Measurements from ENCODE around the gene ALPI. TPM values are rescaled to one million over a fixed set of nuclear protein-coding genes. Genes with fewer than 3 reads are reported as not detected.

Gene ALPI
- total and polyA plus RNA-seq, 2 donors (not counting 1 experiment from before 2014, with no cell fraction given): not detected

GRCh38 chr2:232473467-232473890, 17.5 kb downstream of the ALPI start:
- ATAC-seq (ENCODE audit: low read depth): no peak

GRCh38 chr2:232476045-232476444, 20.1 kb downstream of the ALPI start:
- H3K4me1 ChIP-seq (ENCODE audit: control insufficient read depth in 2 of 2, insufficient read depth in 2 of 2, low read length in 2 of 2): no peaks in the 10 kb centered on the region
- H4K20me1 ChIP-seq (ENCODE audit: control insufficient read depth, insufficient read depth, low read length, poor library complexity, severe bottlenecking): no peaks in the 10 kb centered on the region
- no peak overlapping the region for H3K4me3 ChIP-seq (ENCODE audit: control extremely low read depth in 1 of 5, extremely low read depth in 1 of 5, insufficient read depth in 1 of 5, low read depth in 2 of 5, low read length in 4 of 5)
- H3K9ac ChIP-seq (ENCODE audit: low read length): no peak overlapping the region
- H3K79me2 ChIP-seq (ENCODE audit: control insufficient read depth, insufficient read depth, low read length): no peaks in the 10 kb centered on the region
- no peak overlapping the region for H3K27ac Mint-ChIP-seq
- no peaks in the 10 kb centered on the region for H3K36me3 ChIP-seq (replicated peaks in 1 of 2; ENCODE audit: control extremely low read depth in 1 of 2, control insufficient read depth in 1 of 2, extremely low read depth in 1 of 2, insufficient read depth in 2 of 2, low read length in 1 of 2)
- ATAC-seq (ENCODE audit: low read depth): no peak
- ChIA-PET POLR2A (no interaction called here), CTCF (no interaction called here)
- no CpG with 5 or more reads among the region's 2 CpGs for WGBS (ENCODE audit: insufficient coverage)
- no peaks in the 10 kb centered on the region for H3K4me1 Mint-ChIP-seq
- no peaks in the 10 kb centered on the region for H3K9me3 ChIP-seq (ENCODE audit: control extremely low read depth in 1 of 3, control insufficient read depth in 2 of 3, insufficient read depth in 1 of 3, low read length in 2 of 3)
- H3K27me3 ChIP-seq (replicated peaks in 1 of 4; ENCODE audit: control extremely low read depth in 1 of 4, control insufficient read depth in 3 of 4, insufficient read depth in 4 of 4, low read length in 3 of 4): peaks cover 0 to 12% (median 0%) of the 10 kb centered on the region in 4 experiments
- no peak overlapping the region for H3K4me2 ChIP-seq (replicated peaks; ENCODE audit: low read depth, low read length, poor library complexity, severe bottlenecking)
- peaks cover 36% of the 10 kb centered on the region for H3K27me3 Mint-ChIP-seq
- no peak for TF ChIP-seq EZH2 (IDR thresholded peaks at IDR 0.05; ENCODE audit: borderline replicate concordance, insufficient read depth, low read depth, low read length, poor library complexity, severe bottlenecking)
- no peak for TF ChIP-seq CTCF (IDR thresholded peaks at IDR 0.05)
- H3K9me3 Mint-ChIP-seq (ENCODE audit: insufficient read depth): peaks cover 9% of the 10 kb centered on the region
- H2AFZ ChIP-seq (ENCODE audit: insufficient read depth, low read depth, low read length, poor library complexity, severe bottlenecking): no peak overlapping the region
- no peak overlapping the region for H3K27ac ChIP-seq (ENCODE audit: low read length in 2 of 2)
- no peak for DNase-seq
- intact Hi-C loops (cut with micrococcal nuclease): no loop called here
- no peak overlapping the region for H3K4me3 Mint-ChIP-seq

More at GRCh38 chr2:232473467-232473890, 17.5 kb downstream of the ALPI start:
- TF ChIP-seq EZH2 (IDR thresholded peaks at IDR 0.05; ENCODE audit: borderline replicate concordance, insufficient read depth, low read depth, low read length, poor library complexity, severe bottlenecking): no peak
- no peak for TF ChIP-seq CTCF (IDR thresholded peaks at IDR 0.05)
- Histone ChIP-seq H3K4me2 (replicated peaks; ENCODE audit: low read depth, low read length, poor library complexity, severe bottlenecking) (no peak overlapping the region), H3K4me1 (ENCODE audit: control insufficient read depth in 2 of 2, insufficient read depth in 2 of 2, low read length in 2 of 2) (no peaks in the 10 kb centered on the region), H3K27ac (ENCODE audit: low read length in 2 of 2) (no peak overlapping the region), H3K9me3 (ENCODE audit: control extremely low read depth in 1 of 3, control insufficient read depth in 2 of 3, insufficient read depth in 1 of 3, low read length in 2 of 3) (no peaks in the 10 kb centered on the region), H3K9ac (ENCODE audit: low read length) (no peak overlapping the region), H3K27me3 (replicated peaks in 1 of 4; ENCODE audit: control extremely low read depth in 1 of 4, control insufficient read depth in 3 of 4, insufficient read depth in 4 of 4, low read length in 3 of 4) (peaks cover 0 to 12% (median 0%) of the 10 kb centered on the region in 4 experiments), H4K20me1 (ENCODE audit: control insufficient read depth, insufficient read depth, low read length, poor library complexity, severe bottlenecking) (no peaks in the 10 kb centered on the region), H2AFZ (ENCODE audit: insufficient read depth, low read depth, low read length, poor library complexity, severe bottlenecking) (no peak overlapping the region), H3K36me3 (replicated peaks in 1 of 2; ENCODE audit: control extremely low read depth in 1 of 2, control insufficient read depth in 1 of 2, extremely low read depth in 1 of 2, insufficient read depth in 2 of 2, low read length in 1 of 2) (no peaks in the 10 kb centered on the region), H3K79me2 (ENCODE audit: control insufficient read depth, insufficient read depth, low read length) (no peaks in the 10 kb centered on the region), H3K4me3 (ENCODE audit: control extremely low read depth in 1 of 5, extremely low read depth in 1 of 5, insufficient read depth in 1 of 5, low read depth in 2 of 5, low read length in 4 of 5) (no peak overlapping the region)
- peaks cover 9% of the 10 kb centered on the region for H3K9me3 Mint-ChIP-seq (ENCODE audit: insufficient read depth)
- intact Hi-C loops (cut with micrococcal nuclease): no loop called here
- ChIA-PET POLR2A (no interaction called here), CTCF (no interaction called here)
- WGBS (ENCODE audit: insufficient coverage): 56% methylated on average over 4 of the region's 6 CpGs
- DNase-seq: no peak
- H3K27me3 Mint-ChIP-seq: peaks cover 40% of the 10 kb centered on the region
- H3K4me1 Mint-ChIP-seq: no peaks in the 10 kb centered on the region
- H3K4me3 Mint-ChIP-seq: no peak overlapping the region
- no peak overlapping the region for H3K27ac Mint-ChIP-seq

Measured in B cell (primary cell).